T-helper 1 cell (primary cell): ENCODE results near the gene DSCAML1.
"Not testable (repeated sequence)": the region's sequence is repeated elsewhere in the genome, so short reads cannot be mapped to it uniquely, and the experiment has no call there.

ENCODE experiments used
- DNase-seq, 5 donors: peaks; one replicate each; pipeline ENCODE4 v3.0.0-alpha.2; 2012 to 2020

DSCAML1 gene

DNA sequence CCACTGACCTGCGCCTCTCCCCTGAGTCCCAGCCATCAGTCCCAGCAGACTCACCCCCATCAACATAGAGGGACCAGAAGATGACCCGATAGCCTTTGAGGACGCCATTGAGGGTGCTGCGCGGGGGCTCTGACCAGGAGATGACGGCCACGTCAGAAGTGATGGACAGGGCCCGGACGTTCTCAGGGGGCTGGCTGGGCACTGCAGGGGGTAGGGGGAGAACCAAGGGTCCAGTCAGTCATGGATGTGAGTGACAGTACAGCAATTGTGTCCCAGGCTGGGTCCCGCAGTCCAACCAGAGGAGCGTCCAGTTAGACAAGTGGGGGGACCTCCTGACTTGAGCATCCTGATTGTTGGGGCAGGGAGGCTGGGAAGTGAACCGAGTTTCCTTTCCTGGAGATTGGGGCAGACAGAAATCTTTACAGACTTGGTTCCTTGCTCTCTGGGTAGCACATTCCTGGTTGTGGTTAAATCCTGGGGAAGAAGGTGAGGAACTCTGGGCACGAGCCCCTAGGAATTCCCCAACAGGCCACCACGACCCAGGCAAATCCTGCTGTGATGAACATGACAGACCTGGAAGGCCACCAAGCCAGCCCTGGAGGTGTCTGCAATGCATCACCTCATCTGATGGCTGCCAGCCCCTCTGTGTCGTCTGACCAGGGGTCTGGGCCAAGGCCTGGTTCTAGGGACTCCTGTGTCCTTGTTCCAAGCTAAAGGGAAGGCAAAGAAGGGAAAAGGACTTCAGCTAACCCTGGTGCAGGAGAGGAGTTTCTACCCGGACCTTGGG lies 335.4 kb downstream of the DSCAML1 start:
- DNase-seq, result no peak

DNA sequence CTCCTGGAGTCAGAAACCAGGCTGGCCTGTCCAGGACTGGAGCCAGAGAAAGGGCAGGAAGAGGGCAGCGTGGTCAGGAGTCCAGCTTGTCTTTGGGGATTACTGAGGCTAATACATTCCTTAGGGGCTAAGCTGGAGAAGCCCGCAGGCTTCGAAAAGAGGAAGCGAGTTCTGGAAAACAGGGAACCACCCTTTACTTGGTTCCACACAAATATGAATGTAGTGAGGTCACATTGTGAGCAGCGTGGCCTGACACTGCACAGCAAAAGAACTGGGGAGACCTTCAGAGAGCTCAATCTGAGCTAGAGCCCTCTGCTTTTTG lies 337.1 kb downstream of the DSCAML1 start:
- DNase-seq, result no peak

DNA sequence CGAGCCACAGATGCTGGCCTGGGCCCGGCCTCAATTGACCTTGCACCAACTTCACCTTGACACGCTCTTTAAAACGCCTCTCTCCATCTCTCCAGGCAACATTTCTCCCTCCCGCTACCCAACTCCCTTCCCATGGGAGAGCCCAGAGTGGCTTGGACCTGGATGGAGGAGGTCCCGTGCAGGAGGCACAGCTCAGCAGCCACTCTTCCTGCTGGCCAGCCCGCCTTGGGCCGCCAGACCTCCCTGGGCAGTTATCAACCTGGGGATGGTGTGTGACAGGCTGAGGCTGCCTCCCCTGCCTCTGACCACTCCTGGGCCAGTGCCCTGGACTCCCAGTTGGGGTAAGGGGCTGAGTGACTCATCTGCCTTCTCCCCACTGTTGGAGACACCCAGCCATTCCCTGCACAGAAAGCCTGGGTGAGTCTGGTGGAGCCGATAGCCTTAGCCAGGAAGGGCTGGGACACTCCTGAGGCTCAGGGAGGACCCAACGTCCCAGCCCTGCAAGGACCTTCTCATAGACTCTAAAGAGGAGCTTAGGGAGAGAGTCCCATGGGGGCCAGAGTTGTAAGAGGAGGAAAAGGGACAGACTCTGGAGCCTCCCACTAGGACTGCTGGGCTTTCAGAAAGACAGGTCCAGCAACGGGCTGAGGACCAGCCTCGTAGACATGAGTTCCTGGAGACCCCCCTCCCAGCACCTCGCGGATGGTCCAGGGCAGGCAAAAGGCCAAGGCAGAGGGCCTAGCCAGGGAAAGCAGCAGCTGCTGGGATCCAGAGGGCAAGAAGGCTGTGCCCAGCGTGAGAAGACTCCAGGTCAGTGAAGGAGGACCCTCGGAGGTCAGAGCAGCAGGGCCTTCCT lies 337.7 kb downstream of the DSCAML1 start:
- no peak for DNase-seq

DNA sequence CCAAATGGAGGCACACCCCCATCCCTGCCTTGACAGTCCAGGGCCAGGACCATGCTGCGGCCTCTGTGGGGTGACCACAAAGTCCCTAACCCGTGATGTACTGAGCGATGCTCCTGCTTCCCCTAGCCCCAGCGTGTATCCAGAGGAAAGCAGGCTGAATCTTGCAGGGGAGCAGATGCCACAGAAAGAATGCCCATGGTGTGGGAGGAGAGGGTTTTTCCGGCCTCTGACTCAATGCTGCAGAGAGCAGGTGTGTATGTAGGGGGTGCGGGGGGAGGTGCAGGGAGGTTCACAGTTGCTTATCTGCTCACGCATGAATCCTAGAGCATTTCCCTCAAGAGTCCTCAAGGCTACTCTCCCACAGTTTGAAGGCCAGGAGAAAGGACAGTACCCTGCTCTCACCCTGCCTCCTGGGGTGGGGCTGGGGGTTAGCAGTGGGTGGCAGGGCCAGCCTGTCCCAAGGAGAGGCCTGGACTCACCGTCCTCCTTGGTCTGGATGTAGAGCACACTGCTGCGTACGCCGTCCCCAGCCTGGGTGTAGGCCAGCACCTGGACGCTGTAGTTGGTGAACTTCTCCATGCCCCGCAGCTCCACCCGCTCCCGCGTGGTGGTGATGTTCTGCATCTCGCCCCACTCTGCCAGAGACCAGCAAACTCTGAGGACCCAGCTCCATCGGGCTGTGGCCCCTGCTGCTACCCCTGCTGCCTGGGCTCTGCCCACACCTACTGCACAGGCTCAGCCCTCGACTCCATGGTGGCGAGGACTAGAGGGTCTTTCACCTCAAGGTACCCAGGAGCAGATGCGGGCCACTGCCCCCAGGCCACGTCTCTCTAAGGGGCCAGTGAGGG lies 338.5 kb downstream of the DSCAML1 start:
- no peak for DNase-seq

DNA sequence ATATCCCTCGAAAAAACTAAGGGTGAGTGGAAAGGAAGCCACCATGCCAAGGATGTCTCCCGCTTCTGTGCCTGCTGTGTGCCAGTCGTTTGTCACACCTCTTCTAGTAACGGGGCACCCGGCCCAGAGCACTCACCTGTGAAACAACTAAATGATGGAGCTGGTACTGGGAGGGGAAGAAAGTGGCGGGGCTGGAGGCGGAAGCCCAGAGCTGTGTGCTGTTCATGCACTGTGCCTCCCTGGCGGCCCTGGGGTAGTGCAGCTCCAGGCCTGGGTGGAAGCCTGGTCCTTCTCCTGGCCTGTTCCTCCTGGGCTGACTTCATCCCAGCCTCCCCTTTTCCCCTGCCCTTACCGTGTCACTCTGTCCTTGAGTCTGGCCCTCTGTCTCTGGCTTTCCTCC lies 339.2 kb downstream of the DSCAML1 start:
- no peak for DNase-seq

DNA sequence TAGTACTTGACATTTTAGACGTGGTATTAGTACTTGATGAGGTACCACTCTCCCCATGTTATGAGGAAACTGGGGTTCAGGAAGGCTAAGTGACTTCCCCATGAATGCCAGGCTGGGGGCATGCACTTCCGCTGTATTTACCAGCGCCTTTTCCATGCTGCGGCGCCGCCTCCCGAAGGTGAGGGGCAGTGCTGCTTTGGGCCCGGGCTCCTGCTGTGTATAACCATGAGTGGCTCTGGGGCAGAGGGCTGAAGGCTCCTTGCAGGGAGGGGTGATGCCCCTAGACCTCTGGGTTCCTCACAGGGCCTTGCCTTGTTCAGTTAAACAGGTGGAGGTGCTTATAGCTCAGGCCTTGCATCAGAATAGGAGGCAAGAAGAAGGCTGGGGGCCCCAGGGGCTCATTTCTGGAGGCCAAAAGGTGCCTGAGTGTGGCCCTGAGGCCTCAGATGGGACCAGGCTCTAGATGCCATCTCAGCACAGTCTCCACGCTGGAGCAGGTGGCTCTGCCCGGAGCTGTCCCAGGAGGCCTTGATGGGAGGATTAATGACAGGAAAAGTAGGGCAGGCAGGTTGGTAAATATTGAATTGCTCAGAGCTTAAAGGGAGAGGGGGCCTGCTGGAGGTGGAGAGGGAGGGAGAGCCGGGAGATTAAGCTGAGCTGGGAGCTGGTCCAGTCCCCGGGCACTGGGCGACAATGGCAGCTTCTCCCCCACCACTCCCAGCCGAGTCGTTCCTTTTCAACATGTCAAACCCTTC lies 339.8 kb downstream of the DSCAML1 start:
- DNase-seq, result no peak

DNA sequence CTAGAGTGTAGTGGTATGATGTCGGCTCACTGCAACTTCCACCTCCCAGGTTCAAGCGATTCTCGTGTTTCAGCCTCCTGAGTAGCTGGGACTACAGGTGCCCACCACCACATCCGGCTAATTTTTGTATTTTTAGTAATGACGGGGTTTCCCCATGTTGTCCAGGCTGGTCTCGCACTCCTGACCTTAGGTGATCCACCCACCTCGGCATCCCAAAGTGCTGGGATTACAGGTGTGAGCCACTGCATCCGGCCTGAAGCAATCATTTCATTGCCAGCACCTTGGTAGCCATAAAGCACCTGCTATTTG lies 340.3 kb downstream of the DSCAML1 start:
- DNase-seq, result not testable (repeated sequence)

DNA sequence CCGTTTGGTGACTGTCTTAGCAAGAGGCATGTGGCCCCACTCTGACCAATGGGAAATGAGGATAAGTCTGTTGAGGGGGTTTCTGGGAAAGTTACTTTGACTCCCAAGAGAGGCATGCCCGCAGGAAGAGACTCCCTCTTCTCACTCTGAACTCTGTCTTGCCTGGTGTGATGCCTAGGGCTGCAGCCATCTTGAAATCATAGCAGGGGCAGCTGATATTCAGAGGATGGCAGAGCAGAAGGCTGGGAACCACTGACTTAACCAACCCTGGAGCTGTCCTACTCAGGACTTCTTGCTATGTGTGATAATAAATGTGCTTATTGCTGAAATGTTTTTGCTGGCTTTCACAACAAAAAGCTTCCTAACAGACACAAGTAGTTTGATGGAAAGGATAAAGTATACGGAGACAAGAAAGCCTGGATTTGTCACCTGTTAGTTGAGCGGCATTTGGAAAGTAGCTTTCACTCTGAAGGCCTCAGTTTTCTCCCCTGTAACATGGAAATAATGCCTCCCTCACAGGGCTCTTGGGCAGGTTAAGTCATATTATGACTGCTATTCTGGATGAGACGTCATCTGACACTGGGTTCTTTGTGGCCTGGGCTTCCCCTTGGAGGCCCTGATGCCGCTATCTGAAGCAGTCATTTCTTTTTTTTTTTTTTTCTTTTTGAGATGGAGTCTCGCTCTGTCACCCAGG lies 340.8 kb downstream of the DSCAML1 start:
- peak in 1 of 5 donors; percentile 57 for DNase-seq

DNA sequence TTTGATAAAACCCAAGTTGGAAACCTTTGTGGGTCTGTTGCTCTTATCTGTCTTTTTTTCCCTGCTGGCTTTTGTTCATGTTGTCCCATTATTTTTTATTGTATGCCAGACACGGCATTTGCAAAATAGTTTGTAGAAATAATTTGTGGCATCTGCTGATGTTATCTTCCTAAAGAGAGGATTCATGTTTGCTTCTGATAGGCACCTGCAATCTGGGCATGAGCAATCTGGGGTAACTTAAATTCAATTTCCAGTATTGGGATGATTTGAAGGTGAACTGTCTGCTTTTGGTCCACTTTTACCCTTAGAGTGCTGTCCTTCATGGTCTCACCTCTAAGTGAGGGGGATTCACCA lies 342.5 kb downstream of the DSCAML1 start:
- DNase-seq, result no peak

DNA sequence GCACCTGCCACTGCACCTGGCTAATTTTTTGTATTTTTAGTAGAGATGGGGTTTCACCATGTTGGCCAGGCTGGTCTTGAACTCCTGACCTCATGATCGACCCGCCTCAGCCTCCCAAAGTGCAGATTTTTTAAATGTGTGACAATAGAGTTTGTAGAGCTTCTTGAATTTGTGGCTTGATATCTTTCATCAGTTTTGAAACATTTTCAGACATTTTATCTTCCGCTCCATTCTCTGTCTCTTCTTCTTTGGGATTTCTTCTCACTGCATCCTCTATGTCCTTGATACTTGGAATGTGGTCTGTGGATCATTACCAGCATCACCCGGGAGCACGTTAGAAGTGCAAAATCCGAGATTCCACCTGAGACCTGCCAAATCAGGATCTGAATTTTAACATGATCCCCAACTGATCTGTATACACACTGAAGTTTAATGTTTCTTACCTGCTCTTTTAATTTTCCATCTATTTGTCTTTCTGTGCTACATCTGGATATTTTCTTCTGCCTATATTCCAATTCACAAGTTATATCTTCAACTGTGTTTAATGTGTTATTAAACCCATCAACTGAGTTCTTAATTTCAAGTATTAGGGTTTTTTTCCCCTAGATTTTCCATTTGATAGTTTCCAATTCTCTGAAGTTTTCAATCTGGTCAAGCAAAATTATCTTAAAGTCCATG lies 343.0 kb downstream of the DSCAML1 start:
- DNase-seq, result no peak

DNA sequence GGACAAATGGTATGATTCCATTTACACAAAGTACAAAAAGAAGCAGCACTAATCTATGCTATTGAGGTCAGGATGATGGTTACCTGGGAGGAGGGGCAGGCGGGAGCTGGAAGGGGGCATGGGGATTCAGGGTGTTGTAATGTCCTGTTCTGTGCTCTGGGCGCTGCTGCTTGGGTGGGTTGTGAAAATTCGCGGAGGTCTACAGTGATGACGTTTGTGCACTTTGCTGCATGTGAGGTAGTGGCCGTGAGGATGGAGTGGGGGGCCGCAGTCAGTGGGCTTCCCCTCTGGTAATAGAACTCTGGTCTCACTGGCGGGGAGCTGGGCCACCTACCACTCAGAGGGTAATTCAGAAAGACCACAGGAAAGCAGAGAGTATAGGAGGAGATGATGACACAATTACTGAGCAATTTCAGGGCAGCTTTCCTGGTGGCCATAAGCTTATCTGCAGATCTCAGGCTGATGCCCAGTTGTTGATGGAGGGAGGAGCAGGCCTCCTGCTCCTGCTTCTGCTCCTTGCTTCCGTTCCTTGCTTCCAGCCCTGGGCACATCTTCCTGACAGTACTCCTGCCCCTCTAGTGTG lies 347.8 kb downstream of the DSCAML1 start:
- no peak for DNase-seq

DNA sequence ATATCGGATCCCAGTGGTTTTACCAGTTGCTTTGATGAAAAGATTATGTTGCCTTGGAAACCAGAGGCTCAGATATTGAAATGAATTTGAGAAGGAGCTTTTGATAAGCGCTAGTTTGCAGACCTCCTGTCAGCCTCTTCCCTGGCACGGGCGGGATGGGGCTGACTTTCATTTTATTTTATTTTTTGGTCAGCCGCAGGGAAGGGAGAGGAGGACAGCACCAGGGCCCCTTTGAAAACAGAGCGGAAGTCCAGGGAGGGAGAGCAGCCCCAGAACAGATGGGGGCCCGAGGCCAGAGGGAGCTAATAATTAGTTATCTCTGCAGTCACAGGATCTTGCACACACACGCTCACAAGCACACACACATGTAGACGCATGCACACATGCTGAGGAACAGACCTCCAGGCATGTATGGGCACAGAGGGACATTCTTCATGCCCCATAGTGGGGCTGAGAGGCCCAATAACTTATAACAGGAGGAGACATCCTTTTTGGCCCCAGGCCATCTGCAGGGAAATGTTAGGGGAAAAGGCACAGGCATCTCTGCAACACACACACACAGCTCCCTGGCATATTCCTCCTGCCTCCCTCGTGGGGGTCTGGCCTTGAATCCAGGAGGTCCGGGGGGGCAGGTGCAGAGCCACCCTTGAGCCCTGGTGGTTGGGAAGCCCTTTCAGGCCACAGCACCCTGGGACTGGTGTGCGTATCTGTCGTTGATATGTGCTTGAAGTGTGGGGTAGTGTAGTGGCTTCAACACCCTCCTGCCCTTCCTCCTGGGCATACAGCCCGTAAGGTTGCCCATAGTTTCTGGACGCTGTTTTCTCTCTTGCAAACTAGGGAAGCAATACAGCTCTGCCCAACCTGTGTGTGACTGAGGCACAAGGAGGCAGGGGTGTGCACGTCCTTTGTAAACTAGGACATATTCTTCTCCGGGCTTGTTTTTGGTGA lies 352.0 kb downstream of the DSCAML1 start:
- DNase-seq, result no peak

DNA sequence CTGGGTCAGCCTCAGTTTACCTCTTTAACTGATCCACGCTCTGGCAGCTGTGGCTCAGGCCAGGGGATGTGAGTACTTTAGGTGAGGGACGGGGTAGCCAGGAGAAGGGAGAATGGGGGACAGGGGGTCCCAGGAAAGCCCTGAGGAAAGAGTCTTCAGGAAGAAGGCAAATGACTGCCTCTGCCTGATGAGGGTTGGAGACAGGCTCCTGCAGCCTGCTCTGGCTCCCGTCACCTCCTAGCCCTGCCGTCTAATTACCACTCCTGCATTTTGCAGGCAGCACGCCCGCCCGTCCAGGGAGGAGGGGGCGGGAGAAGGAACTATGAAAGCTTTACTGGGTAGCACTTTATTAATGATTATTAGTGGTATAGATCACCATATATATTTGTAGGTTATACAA lies 352.8 kb downstream of the DSCAML1 start:
- DNase-seq, result no peak

DNA sequence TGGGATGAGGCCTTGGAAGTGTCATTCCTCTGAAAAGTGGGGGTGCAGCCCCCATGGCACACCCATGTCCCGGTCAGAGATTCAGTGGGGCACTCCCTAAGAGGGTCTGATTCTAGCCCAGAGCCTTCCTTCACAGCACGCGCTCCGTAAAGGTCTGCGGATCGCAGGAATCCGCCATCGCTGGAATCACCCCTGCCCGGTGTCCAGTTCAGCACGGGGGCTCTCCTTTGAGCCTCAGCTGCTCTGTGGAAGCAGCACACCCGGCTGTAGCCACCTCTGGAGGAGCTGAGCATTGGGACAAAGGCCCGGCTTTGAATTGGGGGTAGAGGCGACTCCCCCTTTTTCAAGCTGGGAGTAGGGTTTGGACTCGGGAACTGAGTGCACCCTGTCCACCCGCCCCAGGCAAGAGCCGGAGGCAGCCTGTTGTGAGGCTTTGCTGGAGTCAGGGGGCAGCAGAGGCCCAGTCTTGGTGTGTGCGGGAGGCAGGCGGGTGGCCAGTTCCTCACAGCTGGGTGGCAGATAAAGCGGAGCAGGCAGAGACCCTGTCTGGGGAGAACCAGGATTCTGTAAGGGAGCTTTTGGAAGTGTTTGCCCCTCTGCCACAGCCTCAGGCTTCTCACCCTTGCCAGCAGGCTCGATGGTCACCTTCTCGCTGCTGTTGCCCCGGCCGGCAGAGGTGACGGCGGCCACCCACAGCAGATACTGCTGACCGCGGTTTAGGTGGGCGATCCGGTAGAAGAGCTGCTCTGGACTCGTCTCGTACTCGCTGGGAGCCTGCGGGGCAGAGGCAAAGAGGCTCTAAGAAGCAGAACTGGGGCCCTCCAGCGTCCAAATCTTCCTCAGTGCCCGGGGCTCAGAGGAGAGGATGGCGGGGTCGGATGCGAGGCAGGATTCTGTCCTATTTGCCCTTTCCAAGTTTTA lies 353.5 kb downstream of the DSCAML1 start:
- DNase-seq, result no peak

DNA sequence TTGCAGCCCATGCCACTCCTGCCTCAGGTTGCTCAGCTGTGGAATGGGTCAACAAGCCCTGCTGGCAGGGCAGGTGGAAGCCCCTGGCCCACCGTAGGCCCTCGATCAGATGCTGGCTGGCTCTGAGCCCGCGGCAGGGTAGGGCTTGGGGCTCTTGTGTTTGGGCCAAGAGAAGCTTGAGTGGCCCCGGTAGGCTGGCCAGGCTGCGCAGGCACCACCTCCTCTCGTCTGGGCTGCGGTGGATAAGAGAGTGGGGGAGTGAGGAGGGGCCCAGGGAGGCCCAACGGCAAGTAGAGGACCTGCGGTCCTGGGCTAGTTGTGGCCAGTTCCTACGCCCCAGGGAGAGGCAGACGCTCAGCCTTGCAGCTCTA lies 354.2 kb downstream of the DSCAML1 start:
- no peak for DNase-seq

DNA sequence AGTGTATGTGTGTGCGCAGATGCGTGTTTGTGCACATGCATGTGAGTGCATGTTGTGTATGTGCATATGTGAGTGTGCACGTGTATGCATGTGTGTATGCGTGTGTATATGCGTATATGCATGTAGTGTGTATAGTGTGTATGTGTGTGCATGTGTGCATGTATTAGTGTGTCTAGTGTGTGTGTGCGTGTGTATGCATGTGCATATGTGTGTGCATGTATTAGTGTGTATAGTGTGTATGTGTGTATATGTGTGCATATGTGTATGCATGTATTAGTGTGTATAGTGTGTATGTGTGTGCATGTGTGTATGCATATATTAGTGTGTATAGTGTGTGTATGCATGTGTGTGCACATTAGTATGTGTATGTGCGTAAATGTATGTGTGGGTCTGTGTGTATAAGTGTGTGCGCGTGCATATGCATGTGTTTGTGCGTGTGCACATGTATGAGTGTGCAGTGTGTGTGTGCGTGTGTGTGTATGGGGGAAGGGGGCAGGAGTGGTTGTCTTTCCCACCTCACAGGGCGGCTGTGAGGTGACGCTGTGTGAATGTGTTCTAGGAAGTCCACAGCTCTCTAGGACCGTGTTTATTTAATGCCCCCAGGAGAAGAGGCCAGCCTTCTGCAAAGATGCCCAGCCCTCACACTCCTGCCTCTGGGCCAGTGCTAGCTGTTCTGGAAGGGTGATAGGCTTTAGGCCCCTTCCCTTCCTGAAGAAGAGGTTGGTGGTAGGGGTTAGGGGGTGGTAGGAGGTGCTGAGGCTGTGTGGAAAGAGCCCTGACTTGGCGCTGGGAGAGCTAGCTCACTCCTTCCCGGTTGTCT lies 354.8 kb downstream of the DSCAML1 start:
- DNase-seq, result no peak

DNA sequence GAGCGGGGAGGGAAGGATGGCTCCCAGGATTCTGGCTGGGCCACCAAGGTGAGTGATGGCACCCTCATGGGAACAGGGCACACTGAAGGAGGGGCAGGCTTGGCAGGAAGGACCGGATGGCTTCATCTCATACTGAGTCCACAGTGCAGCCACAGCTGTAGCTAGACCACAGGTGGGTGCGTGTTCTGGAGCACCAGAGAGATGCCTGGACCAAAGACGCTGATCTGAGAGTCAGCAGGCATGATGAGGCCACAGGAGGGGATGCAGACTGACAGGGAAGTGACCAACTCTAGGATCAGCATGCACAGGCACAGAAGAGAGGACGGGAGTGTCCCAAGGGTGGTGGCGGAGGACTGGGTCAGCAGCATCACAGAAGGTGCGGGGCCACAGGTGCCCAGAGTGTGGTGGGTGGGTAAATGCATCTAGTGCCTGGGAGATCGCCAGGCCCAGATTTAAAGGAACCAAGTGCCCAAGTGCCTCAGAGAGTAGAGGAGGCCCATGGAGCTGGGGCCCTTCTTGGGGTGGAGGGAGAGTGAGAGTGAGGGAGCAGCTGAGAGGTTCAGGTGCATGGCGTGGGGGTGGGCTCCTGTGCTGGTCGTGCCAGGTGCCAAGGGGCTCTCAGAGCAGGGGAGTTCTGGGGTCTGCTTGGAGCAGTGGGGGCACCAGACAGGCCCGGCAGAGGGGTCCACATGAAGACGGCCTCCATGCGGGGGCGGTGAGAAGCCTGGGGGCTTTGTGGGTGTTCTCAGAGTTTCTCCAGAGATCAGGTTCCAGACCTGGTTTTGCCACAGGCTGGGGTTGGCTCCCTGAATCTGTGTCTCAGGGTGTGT lies 355.7 kb downstream of the DSCAML1 start:
- DNase-seq, result no peak
